ENCODE results near the gene NOMO2. TPM values are rescaled to one million over a fixed set of nuclear protein-coding genes. Genes with fewer than 3 reads are reported as not detected.
A peak's percentile ranks its signal among the peaks of the same experiment; 100 is the strongest.
"Not testable (repeated sequence)": the region's sequence is repeated elsewhere in the genome, so short reads cannot be mapped to it uniquely, and the experiment has no call there.

Gene NOMO2, protein sequence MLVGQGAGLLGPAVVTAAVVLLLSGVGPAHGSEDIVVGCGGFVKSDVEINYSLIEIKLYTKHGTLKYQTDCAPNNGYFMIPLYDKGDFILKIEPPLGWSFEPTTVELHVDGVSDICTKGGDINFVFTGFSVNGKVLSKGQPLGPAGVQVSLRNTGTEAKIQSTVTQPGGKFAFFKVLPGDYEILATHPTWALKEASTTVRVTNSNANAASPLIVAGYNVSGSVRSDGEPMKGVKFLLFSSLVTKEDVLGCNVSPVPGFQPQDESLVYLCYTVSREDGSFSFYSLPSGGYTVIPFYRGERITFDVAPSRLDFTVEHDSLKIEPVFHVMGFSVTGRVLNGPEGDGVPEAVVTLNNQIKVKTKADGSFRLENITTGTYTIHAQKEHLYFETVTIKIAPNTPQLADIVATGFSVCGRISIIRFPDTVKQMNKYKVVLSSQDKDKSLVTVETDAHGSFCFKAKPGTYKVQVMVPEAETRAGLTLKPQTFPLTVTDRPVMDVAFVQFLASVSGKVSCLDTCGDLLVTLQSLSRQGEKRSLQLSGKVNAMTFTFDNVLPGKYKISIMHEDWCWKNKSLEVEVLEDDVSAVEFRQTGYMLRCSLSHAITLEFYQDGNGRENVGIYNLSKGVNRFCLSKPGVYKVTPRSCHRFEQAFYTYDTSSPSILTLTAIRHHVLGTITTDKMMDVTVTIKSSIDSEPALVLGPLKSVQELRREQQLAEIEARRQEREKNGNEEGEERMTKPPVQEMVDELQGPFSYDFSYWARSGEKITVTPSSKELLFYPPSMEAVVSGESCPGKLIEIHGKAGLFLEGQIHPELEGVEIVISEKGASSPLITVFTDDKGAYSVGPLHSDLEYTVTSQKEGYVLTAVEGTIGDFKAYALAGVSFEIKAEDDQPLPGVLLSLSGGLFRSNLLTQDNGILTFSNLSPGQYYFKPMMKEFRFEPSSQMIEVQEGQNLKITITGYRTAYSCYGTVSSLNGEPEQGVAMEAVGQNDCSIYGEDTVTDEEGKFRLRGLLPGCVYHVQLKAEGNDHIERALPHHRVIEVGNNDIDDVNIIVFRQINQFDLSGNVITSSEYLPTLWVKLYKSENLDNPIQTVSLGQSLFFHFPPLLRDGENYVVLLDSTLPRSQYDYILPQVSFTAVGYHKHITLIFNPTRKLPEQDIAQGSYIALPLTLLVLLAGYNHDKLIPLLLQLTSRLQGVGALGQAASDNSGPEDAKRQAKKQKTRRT
- total RNA-seq, result 100 to 1,000 TPM; 121 to 157 TPM

DNA sequence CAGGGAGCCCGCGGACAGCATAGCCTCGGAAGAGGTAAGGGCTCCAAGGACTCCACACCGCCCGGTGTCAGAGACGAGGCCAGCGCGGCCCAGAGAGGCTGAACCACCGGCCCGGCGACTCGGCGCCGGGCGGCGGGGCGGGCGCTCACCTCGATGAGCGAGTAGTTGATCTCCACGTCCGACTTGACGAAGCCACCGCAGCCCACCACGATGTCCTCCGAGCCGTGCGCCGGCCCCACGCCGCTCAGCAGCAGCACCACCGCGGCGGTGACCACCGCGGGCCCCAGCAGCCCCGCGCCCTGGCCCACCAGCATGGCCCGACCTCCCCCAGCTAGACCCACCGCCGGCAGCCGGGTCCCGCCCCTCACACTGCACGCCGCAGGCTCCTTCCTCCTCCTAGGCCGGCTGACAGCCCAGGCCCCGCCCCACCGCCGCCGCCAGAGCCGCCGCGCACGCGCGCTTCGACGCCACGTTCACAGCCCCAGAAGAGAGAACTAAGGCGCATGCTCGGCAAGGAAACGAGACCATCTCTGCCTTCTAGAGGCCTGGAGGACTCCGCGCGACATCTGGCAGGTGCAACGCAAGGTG lies at the start of gene NOMO2:
Gene NOMO2 (minus strand): TSS at position 371 of the 588 bp plus-strand sequence. CDS start 57 bp downstream, at position 314.
- not testable (repeated sequence) for H3K27me3 Mint-ChIP-seq; H3K4me1 Mint-ChIP-seq (ENCODE audit: low read depth in 2 of 2); H3K27ac Mint-ChIP-seq; H3K9me3 Mint-ChIP-seq; H3K36me3 Mint-ChIP-seq
- ATAC-seq (peak; percentile 98), DNase-seq (ENCODE audit: low spot score) (peak; percentile 93)
- peak within 1 kb of the TSS; percentile 75 for H3K4me3 Mint-ChIP-seq

DNA sequence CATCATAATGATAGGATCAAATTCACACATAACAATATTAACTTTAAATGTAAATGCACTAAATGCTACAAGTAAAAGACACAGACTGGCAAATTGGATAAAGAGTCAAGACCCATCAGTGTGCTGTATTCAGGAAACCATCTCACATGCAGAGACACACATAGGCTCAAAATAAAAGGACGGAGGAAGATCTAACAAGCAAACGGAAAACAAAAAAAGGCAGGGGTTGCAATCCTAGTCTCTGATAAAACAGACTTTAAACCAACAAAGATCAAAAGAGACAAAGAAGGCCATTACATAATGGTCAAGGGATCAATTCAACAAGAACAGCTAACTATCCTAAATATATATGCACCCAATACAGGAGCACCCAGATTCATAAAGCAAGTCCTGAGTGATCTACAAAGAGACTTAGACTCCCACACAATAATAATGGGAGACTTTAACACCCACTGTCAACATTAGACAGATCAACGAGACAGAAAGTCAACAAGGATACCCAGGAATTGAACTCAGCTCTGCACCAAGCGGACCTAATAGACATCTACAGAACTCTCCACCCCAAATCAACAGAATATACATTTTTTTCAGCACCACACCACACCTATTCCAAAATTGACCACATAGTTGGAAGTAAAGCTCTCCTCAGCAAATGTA lies 48.4 kb upstream of the NOMO2 start:
- not testable (repeated sequence) for H3K36me3 Mint-ChIP-seq; H3K27ac Mint-ChIP-seq; H3K4me1 Mint-ChIP-seq (ENCODE audit: low read depth in 2 of 2); H3K27me3 Mint-ChIP-seq; H3K9me3 Mint-ChIP-seq; H3K4me3 Mint-ChIP-seq; DNase-seq (ENCODE audit: low spot score); ATAC-seq

GRCh38 chr16:18608271-18608670 lies 46.4 kb upstream of the NOMO2 start:
- H3K4me1 Mint-ChIP-seq (ENCODE audit: low read depth in 2 of 2); H3K27ac Mint-ChIP-seq; ATAC-seq; DNase-seq (ENCODE audit: low spot score); H3K9me3 Mint-ChIP-seq; H3K27me3 Mint-ChIP-seq; H3K36me3 Mint-ChIP-seq; H3K4me3 Mint-ChIP-seq: not testable (repeated sequence)

DNA sequence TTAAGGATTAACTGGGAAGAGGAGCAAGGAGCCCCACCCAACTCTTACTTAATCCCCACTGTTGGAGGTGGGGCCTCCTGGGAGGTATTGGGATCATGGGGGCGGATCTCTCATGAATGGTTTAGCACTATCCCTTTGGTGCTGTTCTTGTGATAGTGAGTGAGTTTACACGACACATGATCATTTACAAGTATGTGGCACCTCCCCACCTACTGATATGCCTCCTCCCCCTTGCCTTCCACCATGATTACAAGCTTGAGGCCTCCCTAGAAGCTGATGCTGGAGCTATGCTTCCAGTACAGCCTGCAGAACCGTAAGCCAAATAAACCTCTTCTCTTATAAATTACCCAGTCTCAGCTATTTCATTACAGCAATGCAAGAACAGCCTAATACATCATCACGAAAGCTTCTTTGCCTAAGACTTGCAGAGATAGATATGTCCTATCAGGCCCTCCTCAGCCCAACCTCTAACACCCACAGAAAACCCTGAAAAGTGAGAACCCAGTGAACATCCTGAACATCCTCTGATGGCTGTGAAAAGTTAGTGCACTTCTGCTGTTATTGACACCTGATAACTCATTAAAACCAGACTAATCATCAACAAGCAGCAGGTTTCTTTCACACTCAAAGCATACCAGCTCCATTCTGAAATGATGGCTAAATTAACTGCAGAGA lies 41.8 kb upstream of the NOMO2 start:
- not testable (repeated sequence) for H3K36me3 Mint-ChIP-seq; H3K4me1 Mint-ChIP-seq (ENCODE audit: low read depth in 2 of 2); ATAC-seq; H3K4me3 Mint-ChIP-seq; DNase-seq (ENCODE audit: low spot score); H3K27ac Mint-ChIP-seq; H3K27me3 Mint-ChIP-seq; H3K9me3 Mint-ChIP-seq

DNA sequence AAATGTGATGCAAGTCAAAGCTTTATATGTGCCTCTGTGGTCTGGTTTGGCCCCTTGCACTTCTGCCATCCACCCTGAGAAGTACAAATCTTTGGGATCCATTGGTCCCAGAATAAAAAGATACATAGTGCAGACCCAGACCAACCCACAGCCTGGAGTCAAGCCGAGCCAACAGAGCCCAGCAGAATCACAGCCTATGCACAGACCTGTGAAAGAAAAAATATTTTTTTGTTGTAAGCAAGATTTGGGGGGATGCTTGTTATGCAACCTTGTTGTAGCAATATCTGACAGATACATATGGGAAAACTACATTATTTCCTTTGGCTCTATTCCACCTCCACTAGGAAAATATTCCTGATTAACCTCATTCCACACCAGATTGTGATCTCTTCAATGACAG lies 36.7 kb upstream of the NOMO2 start:
- H3K36me3 Mint-ChIP-seq; DNase-seq (ENCODE audit: low spot score); H3K27ac Mint-ChIP-seq; ATAC-seq; H3K4me3 Mint-ChIP-seq; H3K4me1 Mint-ChIP-seq (ENCODE audit: low read depth in 2 of 2); H3K9me3 Mint-ChIP-seq; H3K27me3 Mint-ChIP-seq: not testable (repeated sequence)

DNA sequence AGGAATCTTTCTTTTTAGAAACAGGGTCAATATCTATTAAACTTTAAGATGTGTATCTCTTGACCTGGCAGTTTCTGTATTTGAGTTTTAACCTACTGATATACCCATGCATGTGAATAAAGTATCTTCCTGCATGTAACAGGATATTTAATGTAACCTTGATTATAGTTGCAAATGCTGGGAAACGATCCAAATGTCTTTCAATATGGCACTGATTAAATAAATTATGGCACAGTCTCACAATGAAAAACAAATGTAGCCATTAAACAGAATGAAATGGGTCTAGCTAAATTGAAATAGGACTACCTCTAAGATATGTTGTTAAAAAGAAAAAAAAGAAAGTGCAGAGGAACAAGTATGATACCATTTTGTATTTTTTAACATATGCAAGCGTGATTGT lies 35.8 kb upstream of the NOMO2 start:
- H3K4me3 Mint-ChIP-seq; H3K27ac Mint-ChIP-seq; H3K36me3 Mint-ChIP-seq; ATAC-seq; DNase-seq (ENCODE audit: low spot score); H3K27me3 Mint-ChIP-seq; H3K9me3 Mint-ChIP-seq; H3K4me1 Mint-ChIP-seq (ENCODE audit: low read depth in 2 of 2): not testable (repeated sequence)

DNA sequence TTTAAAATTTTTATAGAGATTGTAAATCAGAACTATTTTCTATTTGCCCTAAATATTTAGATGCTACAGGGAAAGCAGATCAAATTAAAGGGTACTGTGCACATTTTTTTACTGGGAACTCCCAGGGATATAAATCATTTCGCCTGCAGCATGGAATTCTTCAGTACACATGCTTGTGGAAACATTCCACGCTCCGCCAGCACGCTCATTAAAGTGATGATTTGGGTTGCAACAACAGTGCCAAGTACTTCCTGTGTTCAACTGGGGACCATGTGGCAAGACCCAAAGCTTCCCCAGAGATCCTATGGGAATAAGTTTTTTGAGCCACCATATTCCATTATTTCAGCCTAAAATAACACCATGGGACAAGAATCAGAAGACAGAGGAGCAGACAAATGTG lies 35.4 kb upstream of the NOMO2 start:
- H3K27me3 Mint-ChIP-seq; H3K4me3 Mint-ChIP-seq; H3K4me1 Mint-ChIP-seq (ENCODE audit: low read depth in 2 of 2); H3K9me3 Mint-ChIP-seq; ATAC-seq; DNase-seq (ENCODE audit: low spot score); H3K36me3 Mint-ChIP-seq; H3K27ac Mint-ChIP-seq: not testable (repeated sequence)

GRCh38 chr16:18595796-18596195 lies 33.9 kb upstream of the NOMO2 start:
- H3K9me3 Mint-ChIP-seq; H3K27me3 Mint-ChIP-seq; DNase-seq (ENCODE audit: low spot score); H3K27ac Mint-ChIP-seq; H3K36me3 Mint-ChIP-seq; H3K4me1 Mint-ChIP-seq (ENCODE audit: low read depth in 2 of 2); ATAC-seq; H3K4me3 Mint-ChIP-seq: not testable (repeated sequence)

DNA sequence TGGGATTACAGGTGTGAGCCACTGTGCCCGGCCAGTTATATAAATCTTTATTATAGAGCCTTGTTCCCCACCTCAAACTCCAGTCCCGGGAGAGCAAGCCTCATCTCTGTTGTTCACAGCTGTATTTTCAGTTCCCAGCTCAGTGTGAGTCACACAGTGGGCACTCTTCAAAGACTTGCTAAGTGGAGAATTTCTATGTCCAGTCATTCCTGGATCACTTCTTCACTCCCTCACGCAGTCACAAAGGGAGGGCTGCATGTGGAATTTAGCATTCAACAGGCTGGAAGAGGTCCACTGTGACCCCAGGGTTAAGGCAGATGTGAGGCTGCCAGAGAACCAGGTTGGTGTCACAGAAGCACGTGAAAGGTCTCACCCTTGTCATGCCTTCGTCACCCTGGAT lies 33.0 kb upstream of the NOMO2 start:
- H3K36me3 Mint-ChIP-seq; DNase-seq (ENCODE audit: low spot score); ATAC-seq; H3K27me3 Mint-ChIP-seq; H3K27ac Mint-ChIP-seq; H3K4me3 Mint-ChIP-seq; H3K9me3 Mint-ChIP-seq; H3K4me1 Mint-ChIP-seq (ENCODE audit: low read depth in 2 of 2): not testable (repeated sequence)

DNA sequence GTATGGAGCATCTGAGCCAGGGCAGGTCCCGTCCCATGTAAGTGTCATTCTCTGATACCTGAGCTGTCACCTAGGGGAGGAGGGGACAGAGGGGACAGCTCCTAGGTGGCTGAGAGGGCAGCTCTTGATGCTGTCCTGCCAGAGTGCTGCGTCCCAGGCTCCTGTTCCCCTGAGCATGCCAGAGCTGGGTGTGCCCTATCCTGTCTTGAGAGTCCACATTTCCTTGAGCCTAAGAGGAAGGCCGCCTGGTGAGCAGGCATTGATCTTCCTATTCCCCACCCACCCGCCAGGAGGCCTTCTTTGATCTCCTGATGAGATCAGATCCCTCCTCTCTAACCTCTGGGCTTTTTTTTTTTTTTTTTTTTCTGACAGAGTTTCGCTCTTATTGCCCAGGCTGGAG lies 32.0 kb upstream of the NOMO2 start:
- peak in 1 of 2 donors; percentile 48 for ATAC-seq

DNA sequence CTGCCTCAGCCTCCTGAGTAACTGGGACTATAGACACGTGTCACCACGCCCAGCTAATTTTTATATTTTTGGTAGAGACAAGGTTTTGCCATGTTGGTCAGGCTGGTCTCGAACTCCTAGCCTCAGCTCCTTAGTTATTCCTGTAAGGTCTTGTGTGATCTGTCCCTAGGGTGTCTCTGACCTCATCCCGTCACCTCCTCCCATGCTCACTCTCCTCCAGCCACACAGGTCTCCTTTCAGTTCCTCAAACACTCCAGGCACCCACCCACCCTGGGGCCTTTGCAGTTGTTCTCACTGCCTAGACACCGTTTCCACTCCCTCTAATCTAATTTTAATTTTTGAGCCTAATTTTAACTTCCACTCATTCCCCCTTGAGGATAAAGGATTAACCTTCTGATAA lies 31.1 kb upstream of the NOMO2 start:
- ATAC-seq; H3K27me3 Mint-ChIP-seq; DNase-seq (ENCODE audit: low spot score); H3K9me3 Mint-ChIP-seq; H3K36me3 Mint-ChIP-seq; H3K27ac Mint-ChIP-seq; H3K4me3 Mint-ChIP-seq; H3K4me1 Mint-ChIP-seq (ENCODE audit: low read depth in 2 of 2): not testable (repeated sequence)

More for the DNA sequence above, 32.0 kb upstream of the NOMO2 start:
- not testable (repeated sequence) for H3K36me3 Mint-ChIP-seq; H3K27ac Mint-ChIP-seq; DNase-seq (ENCODE audit: low spot score); H3K27me3 Mint-ChIP-seq; H3K4me3 Mint-ChIP-seq; H3K4me1 Mint-ChIP-seq (ENCODE audit: low read depth in 2 of 2); H3K9me3 Mint-ChIP-seq

DNA sequence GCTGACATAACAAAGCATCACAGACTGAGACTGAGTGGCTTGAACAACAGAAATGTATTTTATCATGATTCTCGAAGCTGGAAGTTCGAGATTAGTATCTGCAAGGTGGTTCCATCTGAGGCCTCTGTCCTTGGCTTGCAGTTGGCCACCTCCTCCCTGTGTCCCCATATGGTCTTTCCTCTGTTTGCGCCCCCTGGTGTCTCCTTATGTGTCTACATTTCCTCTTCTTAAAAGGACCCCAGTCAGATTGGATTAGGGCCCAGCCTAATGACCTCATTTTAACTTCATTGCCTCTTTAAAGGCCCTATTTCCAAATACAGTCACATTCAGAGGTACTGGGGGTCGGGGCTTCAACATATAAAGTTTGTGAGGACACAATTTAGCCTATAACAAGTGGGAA lies 30.0 kb upstream of the NOMO2 start:
- ATAC-seq, result peak in 1 of 2 donors; percentile 49
- H3K27me3 Mint-ChIP-seq; H3K36me3 Mint-ChIP-seq; H3K4me1 Mint-ChIP-seq (ENCODE audit: low read depth in 2 of 2); DNase-seq (ENCODE audit: low spot score); H3K27ac Mint-ChIP-seq; H3K9me3 Mint-ChIP-seq; H3K4me3 Mint-ChIP-seq: not testable (repeated sequence)

- H3K36me3 Mint-ChIP-seq; H3K27ac Mint-ChIP-seq; H3K4me1 Mint-ChIP-seq (ENCODE audit: low read depth in 2 of 2); H3K4me3 Mint-ChIP-seq; H3K27me3 Mint-ChIP-seq; ATAC-seq; DNase-seq (ENCODE audit: low spot score); H3K9me3 Mint-ChIP-seq: not testable (repeated sequence)
Measured at GRCh38 chr16:18591441-18591840, 29.5 kb upstream of the NOMO2 start.

All from natural killer cell treated with Interleukin-12 subunit alpha and Interleukin-12 subunit beta and Interleukin-15 and Interleukin-18, amount 100 ng/mL, for 72 hours (primary cell).